Activated CD8-positive, alpha-beta memory T cell treated with anti-CD3 and anti-CD28 coated beads, Interleukin-2, amount 10 ng/mL, durations not matched to agents 7 days and 5 days (primary cell): ENCODE measurements around the gene COL1A1. TPM values are rescaled to one million over a fixed set of nuclear protein-coding genes. Genes with fewer than 3 reads are reported as not detected.

Experiments used
- ATAC-seq: fragments of 150-1000 bp; cut with Tn5 transposase; one replicate; pipeline ENCODE4 v1.10.0; 2021; ENCODE audit warnings: moderate library complexity
- CTCF ChIA-PET: fragments of 350-600 bp; sonication (Branson Sonifier 250); formaldehyde crosslinking; loops from one replicate; lab custom pipeline; 2021; ENCODE audit warnings: antibody characterized with exemption; lab: Charles Lee
- DNase-seq: peaks from one replicate; pipeline ENCODE4 v3.0.0-alpha.2; 2020
- H3K27ac Mint-ChIP-seq: one replicate; pipeline ENCODE4 v1.8.0; 2021; ENCODE audit warnings: mild to moderate bottlenecking, mixed read lengths
- H3K27me3 Mint-ChIP-seq: one replicate; pipeline ENCODE4 v1.8.0; 2021; ENCODE audit warnings: mixed read lengths
- H3K36me3 Mint-ChIP-seq: one replicate; pipeline ENCODE4 v1.8.0; 2021; ENCODE audit warnings: mild to moderate bottlenecking, mixed read lengths
- H3K4me1 Mint-ChIP-seq: one replicate; pipeline ENCODE4 v1.8.0; 2021; ENCODE audit warnings: mixed read lengths
- H3K4me3 Mint-ChIP-seq: one replicate; pipeline ENCODE4 v1.8.0; 2021; ENCODE audit warnings: mild to moderate bottlenecking, moderate library complexity, mixed read lengths
- H3K9me3 Mint-ChIP-seq: one replicate; pipeline ENCODE4 v1.8.0; 2022; ENCODE audit warnings: low read depth, mixed read lengths
- total RNA-seq, 2 experiments: library from RNA; stranded (reverse); gene quantifications; one replicate each; pipeline ENCODE4 v1.2.3, GENCODE V29; 2021

COL1A1 gene
- total RNA-seq, 2 experiments from 2014 or later: 0.67 to 1.6 TPM

DNA sequence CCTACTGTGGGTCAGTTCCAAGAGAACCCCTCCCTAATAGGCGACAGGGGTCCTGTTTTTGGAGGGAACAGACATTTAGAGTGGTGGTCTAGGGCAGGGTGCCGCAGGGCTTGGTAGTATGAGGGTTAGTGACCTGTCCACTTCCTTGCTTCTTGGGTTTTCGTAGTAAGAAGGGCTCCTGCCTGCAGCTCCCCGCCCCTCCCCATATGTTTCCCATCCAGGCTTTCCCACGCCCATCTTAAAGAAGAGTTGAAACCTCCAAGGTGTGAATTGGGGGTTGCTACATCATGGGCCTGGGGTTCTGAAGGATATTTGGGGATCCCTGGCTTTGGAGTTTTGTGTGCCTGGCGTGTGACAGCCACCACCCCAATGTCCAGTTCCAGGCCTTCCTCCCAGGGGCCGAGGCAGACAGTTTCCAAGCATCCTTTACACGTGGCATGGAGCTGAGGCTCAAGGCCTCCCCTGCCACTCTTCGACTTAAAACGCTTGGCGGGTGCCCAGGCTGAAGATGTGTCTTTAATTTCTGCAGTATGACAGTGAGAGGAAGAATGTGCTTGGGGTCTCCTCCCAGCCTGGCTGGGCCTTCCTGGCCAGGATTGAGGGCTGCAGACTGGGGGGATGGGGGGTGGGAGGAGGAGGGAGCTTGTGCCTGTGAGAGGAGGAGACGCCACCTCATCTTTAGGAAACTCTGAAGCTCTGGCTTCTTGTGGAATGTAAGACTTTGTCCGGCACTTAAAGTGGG is 2.3 kb upstream of the COL1A1 start:
- Mint-ChIP-seq H3K9me3 (no peaks in the 10 kb centered on the region), H3K36me3 (no peaks in the 10 kb centered on the region), H3K27me3 (peaks cover 70% of the 10 kb centered on the region), H3K27ac (no peak overlapping the region), H3K4me1 (peaks cover 11% of the 10 kb centered on the region), H3K4me3 (no peak overlapping the region)
- CTCF ChIA-PET: interaction anchor here (1.0 to 7.7 kb wide), 6 partner anchors 13 to 99 kb away, joined by 3 to 244 read pairs (median 4); partner anchors contain the start of gene TMEM92
- ATAC-seq (no peak), DNase-seq (no peak)

DNA sequence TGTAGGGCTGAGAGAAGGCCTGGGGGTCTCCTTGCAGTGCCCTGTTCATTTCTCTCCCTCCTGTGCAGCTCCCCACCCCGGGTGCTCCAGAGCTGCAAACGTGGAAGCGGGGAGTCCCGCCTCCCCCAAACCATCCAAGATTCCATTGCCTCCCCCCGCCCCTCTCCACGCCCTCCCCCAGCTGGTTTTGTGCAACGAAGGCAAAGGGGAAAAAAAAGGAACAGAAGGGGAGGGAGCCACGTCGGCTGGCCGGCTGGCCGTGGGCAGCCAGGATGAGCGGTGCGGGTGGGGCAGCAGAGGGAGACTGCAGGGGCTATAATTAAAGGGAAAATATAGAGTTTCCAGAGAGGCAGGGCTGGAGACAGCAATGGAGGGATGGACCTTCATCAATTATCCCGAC is 1.7 kb upstream of the COL1A1 start:
- Mint-ChIP-seq H3K9me3 (no peaks in the 10 kb centered on the region), H3K4me3 (no peak overlapping the region), H3K4me1 (peaks cover 13% of the 10 kb centered on the region), H3K27me3 (peaks cover 69% of the 10 kb centered on the region), H3K27ac (no peak overlapping the region), H3K36me3 (no peaks in the 10 kb centered on the region)
- CTCF ChIA-PET: interaction anchor here (2.0 to 7.7 kb wide), 5 partner anchors 25 to 103 kb away, joined by 6 to 244 read pairs (median 77); partner anchors contain the start of gene TMEM92
- no peak for DNase-seq
- no peak for ATAC-seq

DNA sequence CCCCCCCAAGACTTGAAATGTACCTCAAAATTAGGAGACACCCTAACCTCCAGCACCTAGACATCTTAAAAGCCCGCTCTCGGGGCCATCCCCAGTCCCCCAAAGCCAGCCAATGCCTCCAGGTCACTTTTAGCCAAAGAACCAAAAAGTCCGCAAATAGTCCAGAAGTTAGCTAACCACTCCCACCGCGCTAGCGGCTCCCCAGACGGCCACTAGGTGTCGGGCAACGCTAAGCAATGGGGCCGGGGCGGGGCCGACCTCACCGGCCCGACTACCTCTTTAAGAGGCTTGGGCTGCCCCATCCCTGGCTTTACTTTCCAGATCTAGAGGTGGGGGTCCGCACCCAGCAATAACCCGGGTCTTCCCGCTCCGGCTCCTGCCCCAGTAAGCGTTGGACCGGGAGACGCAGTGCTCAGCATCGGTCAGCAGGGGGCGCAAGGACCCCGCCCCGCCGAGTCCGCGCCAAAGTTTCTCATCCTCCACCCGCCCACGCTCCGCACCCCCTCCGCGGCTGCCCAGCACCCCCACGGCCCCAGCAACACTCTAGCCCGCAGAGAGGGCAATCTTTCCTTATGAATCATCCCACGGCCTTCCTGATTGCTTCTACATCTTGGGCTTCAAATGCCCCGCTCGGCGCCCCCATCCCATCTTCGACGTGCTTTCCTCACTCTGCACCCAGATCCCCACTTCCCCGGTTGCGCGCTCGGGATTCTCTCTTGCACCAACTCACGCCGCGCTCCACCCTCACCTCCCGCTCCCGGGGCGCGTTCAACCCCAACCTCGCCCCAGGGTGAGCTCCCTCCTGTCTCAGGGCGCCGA is 765 bp downstream of the COL1A1 start:
- CTCF ChIA-PET: interaction anchor here (0.6 to 7.7 kb wide), 72 partner anchors 9 to 341 kb away, joined by 3 to 244 read pairs (median 4); partner anchors contain the start of genes ACSF2, EME1, ITGA3 and LRRC59

DNA sequence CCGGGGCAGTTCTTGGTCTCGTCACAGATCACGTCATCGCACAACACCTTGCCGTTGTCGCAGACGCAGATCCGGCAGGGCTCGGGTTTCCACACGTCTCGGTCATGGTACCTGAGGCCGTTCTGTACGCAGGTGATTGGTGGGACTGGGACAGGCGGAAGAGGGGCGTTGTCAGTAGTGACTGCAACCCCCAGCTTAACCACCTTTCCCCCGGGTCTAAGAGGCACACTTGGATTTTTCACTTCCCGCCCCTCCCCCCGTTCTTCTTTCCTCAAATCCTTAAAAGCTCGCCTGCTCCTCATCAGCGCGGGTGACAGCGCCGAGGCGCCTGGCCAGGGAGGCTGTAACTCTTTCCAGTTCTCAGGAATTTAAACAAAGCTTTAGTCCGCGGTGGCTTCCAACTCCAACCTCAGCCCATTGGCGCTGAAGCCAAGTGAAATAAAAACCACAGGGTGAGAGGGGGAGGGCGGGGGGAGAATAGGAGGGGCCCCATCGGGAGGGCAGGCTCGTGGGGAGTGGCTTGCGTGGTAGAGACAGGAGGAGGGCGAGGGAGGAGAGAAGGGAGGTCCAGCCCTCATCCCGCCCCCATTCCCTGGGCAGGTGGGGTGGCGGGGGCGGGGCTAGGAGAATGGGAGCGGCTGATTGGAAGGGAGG is 1.5 kb downstream of the COL1A1 start:
- DNase-seq (peak; percentile 80), ATAC-seq (peak; percentile 82)
- Mint-ChIP-seq H3K4me3 (peak overlapping the region; percentile 61), H3K4me1 (peaks cover 13% of the 10 kb centered on the region), H3K27me3 (peaks cover 51% of the 10 kb centered on the region), H3K9me3 (no peaks in the 10 kb centered on the region), H3K27ac (no peak overlapping the region), H3K36me3 (no peaks in the 10 kb centered on the region)
- CTCF ChIA-PET: interaction anchor here (0.6 to 7.7 kb wide), 69 partner anchors 9 to 342 kb away, joined by 3 to 244 read pairs (median 5); partner anchors contain the start of genes ACSF2, EME1, ITGA3 and LRRC59

More for the DNA sequence above, 765 bp downstream of the COL1A1 start:
- ATAC-seq (peak; percentile 85), DNase-seq (peak; percentile 89)
- peak overlapping the region; percentile 61 for H3K4me3 Mint-ChIP-seq
- H3K27ac Mint-ChIP-seq: no peak overlapping the region
- peaks cover 58% of the 10 kb centered on the region for H3K27me3 Mint-ChIP-seq
- H3K4me1 Mint-ChIP-seq: peaks cover 13% of the 10 kb centered on the region
- no peaks in the 10 kb centered on the region for H3K36me3 Mint-ChIP-seq
- H3K9me3 Mint-ChIP-seq: no peaks in the 10 kb centered on the region

DNA sequence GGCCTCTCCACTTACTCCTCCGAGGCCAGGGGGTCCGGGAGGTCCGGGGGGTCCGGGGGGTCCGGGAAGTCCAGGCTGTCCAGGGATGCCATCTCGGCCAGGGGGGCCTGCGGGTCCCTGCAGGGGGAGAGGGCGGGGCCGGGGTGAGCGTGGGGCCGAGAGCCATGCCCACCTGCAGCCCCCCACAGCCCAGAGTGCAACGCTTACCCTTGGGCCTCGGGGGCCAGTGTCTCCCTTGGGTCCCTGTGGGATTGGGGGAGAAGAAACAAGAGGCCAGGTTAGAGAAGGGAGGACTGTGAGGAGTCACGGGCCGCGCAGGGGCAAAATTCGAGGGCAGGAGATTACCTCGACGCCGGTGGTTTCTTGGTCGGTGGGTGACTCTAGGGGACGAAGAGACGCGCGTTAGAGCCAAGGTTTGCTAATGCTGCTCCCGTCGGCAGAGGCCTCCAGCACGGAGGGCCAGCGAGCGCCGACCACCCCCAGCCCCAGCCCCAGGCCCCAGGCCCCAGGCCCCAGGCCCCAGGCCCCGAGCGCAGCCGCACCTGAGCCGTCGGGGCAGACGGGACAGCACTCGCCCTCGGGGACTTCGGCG is 2.1 kb downstream of the COL1A1 start:
- peaks cover 13% of the 10 kb centered on the region for H3K4me1 Mint-ChIP-seq
- CTCF ChIA-PET: interaction anchor here (0.9 to 7.7 kb wide), 25 partner anchors 11 to 280 kb away, joined by 3 to 244 read pairs (median 10); partner anchors contain the start of genes ITGA3, PDK2, SGCA and TMEM92
- no peaks in the 10 kb centered on the region for H3K36me3 Mint-ChIP-seq
- ATAC-seq: no peak
- H3K27ac Mint-ChIP-seq: no peak overlapping the region
- no peaks in the 10 kb centered on the region for H3K9me3 Mint-ChIP-seq
- peaks cover 49% of the 10 kb centered on the region for H3K27me3 Mint-ChIP-seq
- DNase-seq: no peak
- H3K4me3 Mint-ChIP-seq: peak overlapping the region; percentile 61

DNA sequence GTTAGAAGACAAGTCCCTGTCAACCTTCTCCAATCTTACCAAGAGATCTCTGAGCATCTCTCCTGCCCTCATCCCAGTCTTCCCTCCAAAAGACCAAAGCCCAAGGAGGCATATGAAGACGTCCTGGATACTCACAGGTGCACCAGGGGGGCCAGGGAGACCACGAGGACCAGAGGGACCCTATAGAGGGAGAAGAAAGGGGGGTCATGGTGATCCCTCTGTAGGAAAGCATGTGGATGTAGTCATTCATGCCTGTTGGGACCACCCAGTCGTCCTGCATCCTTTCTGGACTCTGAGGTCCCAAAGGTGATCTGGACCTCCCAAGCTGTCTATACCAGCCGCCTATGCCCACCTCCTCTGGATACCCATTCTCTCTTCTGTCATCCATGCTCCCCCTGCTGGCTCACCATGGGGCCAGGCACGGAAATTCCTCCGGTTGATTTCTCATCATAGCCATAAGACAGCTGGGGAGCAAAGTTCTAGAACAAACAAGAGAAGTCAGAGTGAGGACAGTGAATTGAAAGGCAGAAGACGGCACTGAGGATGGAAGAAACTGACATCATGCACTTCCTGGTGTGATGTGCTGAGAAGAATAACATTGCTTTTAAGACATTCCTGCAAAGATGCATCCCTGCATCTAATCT is 3.3 kb downstream of the COL1A1 start:
- Mint-ChIP-seq H3K9me3 (no peaks in the 10 kb centered on the region), H3K27me3 (peaks cover 44% of the 10 kb centered on the region), H3K4me1 (peaks cover 13% of the 10 kb centered on the region), H3K27ac (no peak overlapping the region), H3K4me3 (no peak overlapping the region), H3K36me3 (no peaks in the 10 kb centered on the region)
- DNase-seq: peak; percentile 79
- CTCF ChIA-PET: interaction anchor here (0.6 to 3.5 kb wide), 19 partner anchors 10 to 104 kb away, joined by 3 to 82 read pairs (median 4); partner anchors contain the start of gene PDK2
- ATAC-seq: peak; percentile 24

DNA sequence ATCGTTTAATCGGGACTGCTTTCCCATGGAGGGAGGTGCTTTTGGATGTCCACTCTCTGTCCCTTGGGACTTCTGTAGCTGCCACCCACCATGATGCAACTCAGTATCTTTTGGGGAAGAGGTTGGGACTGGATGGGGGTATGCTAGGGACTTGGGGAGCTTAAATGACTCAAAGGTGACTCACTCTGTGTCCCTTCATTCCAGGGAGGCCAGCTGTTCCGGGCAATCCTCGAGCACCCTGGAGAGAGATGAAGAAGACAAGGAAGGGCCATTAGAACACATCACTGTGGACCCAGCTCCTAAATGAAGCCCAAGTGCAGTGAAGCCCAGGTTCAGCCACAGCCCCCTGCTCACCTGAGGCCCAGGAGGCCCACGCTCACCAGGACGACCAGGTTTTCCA is 4.6 kb downstream of the COL1A1 start:
- H3K4me1 Mint-ChIP-seq: peaks cover 13% of the 10 kb centered on the region
- no peaks in the 10 kb centered on the region for H3K36me3 Mint-ChIP-seq
- H3K9me3 Mint-ChIP-seq: no peaks in the 10 kb centered on the region

DNA sequence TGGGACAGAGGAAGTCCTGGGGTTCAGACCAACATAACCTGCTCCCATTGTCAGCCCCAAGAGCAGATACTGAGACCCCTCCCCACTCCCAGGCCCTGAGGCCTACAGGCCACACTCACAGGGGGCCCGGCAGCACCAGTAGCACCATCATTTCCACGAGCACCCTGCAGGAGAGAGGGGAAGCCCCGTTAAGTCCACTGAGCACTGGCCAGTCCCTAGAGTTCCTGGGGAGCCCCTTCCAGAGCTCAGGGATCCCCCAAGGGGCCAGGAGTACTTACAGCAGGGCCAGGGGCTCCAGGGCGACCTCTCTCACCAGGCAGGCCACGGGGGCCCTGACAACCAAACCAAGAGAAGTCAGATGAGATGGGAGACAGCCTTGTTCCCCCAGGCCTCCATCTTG is 5.4 kb downstream of the COL1A1 start:
- CTCF ChIA-PET: interaction anchor here (0.7 to 3.5 kb wide), 11 partner anchors 8 to 101 kb away, joined by 3 to 82 read pairs (median 7); partner anchors contain the start of gene TMEM92
- no peak for DNase-seq
- H3K9me3 Mint-ChIP-seq: no peaks in the 10 kb centered on the region
- H3K4me1 Mint-ChIP-seq: peaks cover 10% of the 10 kb centered on the region
- no peak for ATAC-seq
- H3K27me3 Mint-ChIP-seq: peaks cover 26% of the 10 kb centered on the region
- H3K36me3 Mint-ChIP-seq: no peaks in the 10 kb centered on the region
- no peak overlapping the region for H3K27ac Mint-ChIP-seq
- no peak overlapping the region for H3K4me3 Mint-ChIP-seq

More for the DNA sequence above, 4.6 kb downstream of the COL1A1 start:
- no peak for DNase-seq
- Mint-ChIP-seq H3K27ac (no peak overlapping the region), H3K27me3 (peaks cover 31% of the 10 kb centered on the region), H3K4me3 (no peak overlapping the region)
- ATAC-seq: no peak
- CTCF ChIA-PET: interaction anchor here (0.7 to 3.5 kb wide), 13 partner anchors 9 to 100 kb away, joined by 3 to 82 read pairs (median 5); partner anchors contain the start of genes PPP1R9B and TMEM92

DNA sequence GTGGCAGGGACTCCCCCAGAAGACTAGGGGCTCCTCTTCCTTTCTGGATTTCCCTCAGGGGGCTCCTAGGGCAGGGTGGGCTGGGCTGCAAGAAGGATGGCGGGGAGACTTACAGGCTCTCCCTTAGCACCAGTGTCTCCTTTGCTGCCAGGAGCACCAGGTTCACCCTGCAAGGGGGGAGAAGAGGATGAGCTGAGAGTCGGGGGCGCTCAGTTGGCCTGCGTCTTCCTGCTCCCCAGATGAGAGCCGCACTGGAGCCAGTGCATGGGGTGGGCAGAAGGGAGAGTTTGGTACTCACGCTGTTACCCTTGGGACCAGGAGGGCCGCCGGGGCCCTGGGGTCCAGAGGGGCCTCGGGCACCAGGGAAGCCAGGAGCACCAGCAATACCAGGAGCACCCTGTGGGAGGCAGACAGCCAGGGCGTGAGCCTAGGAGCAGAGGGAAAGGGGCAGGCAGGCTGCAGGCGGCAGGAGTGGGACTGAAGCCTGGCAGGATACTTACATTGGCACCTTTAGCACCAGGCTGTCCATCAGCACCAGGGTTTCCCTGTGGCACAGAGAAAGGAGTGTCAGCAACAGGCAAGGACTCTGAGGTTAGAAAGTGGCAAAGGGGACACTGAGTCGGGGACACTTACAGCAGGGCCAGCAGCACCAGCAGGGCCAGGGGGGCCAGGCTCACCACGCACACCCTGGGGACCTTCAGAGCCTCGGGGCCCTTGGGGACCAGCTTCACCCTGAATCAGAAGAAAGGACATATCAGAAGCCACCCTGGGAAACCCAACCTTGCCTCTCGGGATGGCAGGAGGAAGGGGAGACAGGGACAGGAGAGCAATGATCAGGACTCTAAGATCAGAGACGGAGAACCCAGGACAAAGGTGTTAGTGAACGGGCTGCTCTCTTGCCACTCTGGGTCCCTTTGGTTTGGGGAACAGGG is 6.2 kb downstream of the COL1A1 start:
- H3K4me1 Mint-ChIP-seq: peaks cover 6% of the 10 kb centered on the region
- CTCF ChIA-PET: interaction anchor here (2.6 to 3.5 kb wide), 4 partner anchors 17 to 102 kb away, joined by 7 to 82 read pairs (median 16); partner anchors contain the start of gene TMEM92
- H3K9me3 Mint-ChIP-seq: no peaks in the 10 kb centered on the region
- H3K36me3 Mint-ChIP-seq: no peaks in the 10 kb centered on the region
- H3K27me3 Mint-ChIP-seq: peaks cover 20% of the 10 kb centered on the region
- no peak overlapping the region for H3K4me3 Mint-ChIP-seq
- no peak overlapping the region for H3K27ac Mint-ChIP-seq
- no peak for ATAC-seq
- DNase-seq: no peak

DNA sequence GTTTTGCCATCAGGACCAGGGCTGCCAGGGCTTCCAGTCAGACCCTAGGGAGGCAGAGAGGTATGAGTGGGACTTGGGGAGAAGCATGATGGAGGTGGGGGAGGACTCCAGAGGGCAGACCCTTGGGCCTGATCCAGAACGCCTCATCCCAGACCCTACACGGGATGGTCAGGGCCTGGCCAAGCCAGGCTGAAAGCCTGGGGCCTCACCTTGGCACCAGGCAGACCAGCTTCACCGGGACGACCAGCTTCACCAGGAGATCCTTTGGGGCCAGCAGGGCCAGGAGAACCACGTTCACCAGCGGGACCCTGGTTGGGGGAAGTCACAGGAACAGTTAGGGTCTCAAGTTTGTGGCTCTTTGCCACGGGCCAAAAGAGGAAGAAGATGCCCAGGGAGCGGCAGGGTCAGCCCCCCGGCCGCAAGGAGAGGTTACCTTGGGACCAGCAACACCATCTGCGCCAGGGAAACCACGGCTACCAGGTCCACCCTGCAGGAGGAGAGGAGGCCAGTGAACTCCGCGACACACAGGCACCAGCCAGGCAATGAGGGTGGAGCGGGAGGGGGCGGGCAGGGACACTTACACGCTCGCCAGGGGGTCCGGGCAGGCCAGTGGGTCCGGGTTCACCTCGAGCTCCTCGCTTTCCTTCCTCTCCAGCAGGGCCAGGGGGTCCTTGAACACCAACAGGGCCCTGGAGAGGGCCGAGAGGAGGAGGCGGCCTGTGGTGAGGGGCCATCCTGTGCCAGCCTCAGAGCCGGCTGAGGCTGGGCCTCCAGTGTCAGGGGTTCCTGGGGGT is 7.1 kb downstream of the COL1A1 start:
- Mint-ChIP-seq H3K9me3 (no peaks in the 10 kb centered on the region), H3K4me1 (peaks cover 2% of the 10 kb centered on the region), H3K27ac (no peak overlapping the region), H3K36me3 (no peaks in the 10 kb centered on the region), H3K27me3 (peaks cover 20% of the 10 kb centered on the region), H3K4me3 (no peak overlapping the region)
- ATAC-seq (no peak), DNase-seq (no peak)
- CTCF ChIA-PET: no interaction called here
